ENCODE results near the gene TBC1D22A.
A peak's percentile ranks its signal among the peaks of the same experiment; 100 is the strongest.
"Not testable (repeated sequence)": the region's sequence is repeated elsewhere in the genome, so short reads cannot be mapped to it uniquely, and the experiment has no call there.

Gene TBC1D22A

GRCh38 chr22:46809153-46809885 is 46.9 kb downstream of the TBC1D22A start:
- DNase-seq (ENCODE audit: low read depth in 1 of 2, low spot score in 1 of 2): no peak
- in situ Hi-C loops (cut with HindIII; ENCODE audit: low pct_unique_long_range_greater_than_20kb, low sequenced_read_pairs): no loop called here
- TF ChIP-seq JUND (IDR thresholded peaks at IDR 0.05; ENCODE audit: low read depth): no peak

GRCh38 chr22:46810856-46811786 is 48.7 kb downstream of the TBC1D22A start:
- no peak for DNase-seq (ENCODE audit: low read depth in 1 of 2, low spot score in 1 of 2)
- in situ Hi-C loops (cut with HindIII; ENCODE audit: low pct_unique_long_range_greater_than_20kb, low sequenced_read_pairs): no loop called here
- no peak for TF ChIP-seq JUND (IDR thresholded peaks at IDR 0.05; ENCODE audit: low read depth)

GRCh38 chr22:46812034-46812605 is 49.7 kb downstream of the TBC1D22A start:
- in situ Hi-C loops (cut with HindIII; ENCODE audit: low pct_unique_long_range_greater_than_20kb, low sequenced_read_pairs): no loop called here
- no peak for TF ChIP-seq JUND (IDR thresholded peaks at IDR 0.05; ENCODE audit: low read depth)
- no peak for DNase-seq (ENCODE audit: low read depth in 1 of 2, low spot score in 1 of 2)

GRCh38 chr22:46812788-46813187 is 50.3 kb downstream of the TBC1D22A start:
- no peak for DNase-seq (ENCODE audit: low read depth in 1 of 2, low spot score in 1 of 2)
- in situ Hi-C loops (cut with HindIII; ENCODE audit: low pct_unique_long_range_greater_than_20kb, low sequenced_read_pairs): no loop called here
- TF ChIP-seq JUND (IDR thresholded peaks at IDR 0.05; ENCODE audit: low read depth): no peak

GRCh38 chr22:46813816-46814597 is 51.6 kb downstream of the TBC1D22A start:
- peak in 1 of 2 experiments; percentile 71 for DNase-seq (ENCODE audit: low read depth in 1 of 2, low spot score in 1 of 2)
- in situ Hi-C loops (cut with HindIII; ENCODE audit: low pct_unique_long_range_greater_than_20kb, low sequenced_read_pairs): no loop called here

GRCh38 chr22:46815132-46815531 is 52.7 kb downstream of the TBC1D22A start:
- peak in 1 of 2 experiments; percentile 59 for DNase-seq (ENCODE audit: low read depth in 1 of 2, low spot score in 1 of 2)
- in situ Hi-C loops (cut with HindIII; ENCODE audit: low pct_unique_long_range_greater_than_20kb, low sequenced_read_pairs): no loop called here

More at GRCh38 chr22:46813816-46814597, 51.6 kb downstream of the TBC1D22A start:
- 0 out of 2 replicates have a peak, but pooled peaks have one; percentile 11 for TF ChIP-seq JUND (IDR thresholded peaks at IDR 0.05; ENCODE audit: low read depth)

GRCh38 chr22:46815559-46815895 is 53.1 kb downstream of the TBC1D22A start:
- in situ Hi-C loops (cut with HindIII; ENCODE audit: low pct_unique_long_range_greater_than_20kb, low sequenced_read_pairs): no loop called here
- no peak for DNase-seq (ENCODE audit: low read depth in 1 of 2, low spot score in 1 of 2)
- TF ChIP-seq JUND (IDR thresholded peaks at IDR 0.05; ENCODE audit: low read depth): no peak

More at GRCh38 chr22:46815132-46815531, 52.7 kb downstream of the TBC1D22A start:
- no peak for TF ChIP-seq JUND (IDR thresholded peaks at IDR 0.05; ENCODE audit: low read depth)

GRCh38 chr22:46815896-46816731 is 53.7 kb downstream of the TBC1D22A start:
- in situ Hi-C loops (cut with HindIII; ENCODE audit: low pct_unique_long_range_greater_than_20kb, low sequenced_read_pairs): no loop called here
- no peak for DNase-seq (ENCODE audit: low read depth in 1 of 2, low spot score in 1 of 2)
- TF ChIP-seq JUND (IDR thresholded peaks at IDR 0.05; ENCODE audit: low read depth): no peak

GRCh38 chr22:46817390-46817789 is 54.9 kb downstream of the TBC1D22A start:
- in situ Hi-C loops (cut with HindIII; ENCODE audit: low pct_unique_long_range_greater_than_20kb, low sequenced_read_pairs): not testable (repeated sequence)

GRCh38 chr22:46823248-46823647 is 60.8 kb downstream of the TBC1D22A start:
- TF ChIP-seq JUND (IDR thresholded peaks at IDR 0.05; ENCODE audit: low read depth): no peak
- DNase-seq (ENCODE audit: low read depth in 1 of 2, low spot score in 1 of 2): no peak
- in situ Hi-C loops (cut with HindIII; ENCODE audit: low pct_unique_long_range_greater_than_20kb, low sequenced_read_pairs): no loop called here

More at GRCh38 chr22:46817390-46817789, 54.9 kb downstream of the TBC1D22A start:
- not testable (repeated sequence) for DNase-seq (ENCODE audit: low read depth in 1 of 2, low spot score in 1 of 2)

- DNase-seq (ENCODE audit: low read depth in 1 of 2, low spot score in 1 of 2): no peak
- in situ Hi-C loops (cut with HindIII; ENCODE audit: low pct_unique_long_range_greater_than_20kb, low sequenced_read_pairs): no loop called here
- TF ChIP-seq JUND (IDR thresholded peaks at IDR 0.05; ENCODE audit: low read depth): no peak
These were observed 61.2 kb downstream of the TBC1D22A start for GRCh38 chr22:46823654-46824053.

Measured in T47D (cell line).